Muscle layer of colon (tissue), 2 donors: Measurements from ENCODE around the gene TJAP1.

Experiments used
- H3K27ac ChIP-seq: one replicate; pipeline ENCODE4 v1.7.0; 2013; ENCODE audit warnings: low read depth, mild to moderate bottlenecking, low read length, moderate library complexity
- H3K27me3 ChIP-seq, 2 donors: one replicate each; pipeline ENCODE4 v1.7.0; 2013; ENCODE audit warnings: low read length in 2 of 2, mild to moderate bottlenecking in 2 of 2; ENCODE audit not compliant: insufficient read depth in 2 of 2, control insufficient read depth in 1 of 2
- H3K36me3 ChIP-seq: one replicate; pipeline ENCODE4 v1.7.0; 2013; ENCODE audit warnings: mild to moderate bottlenecking, low read length; ENCODE audit not compliant: insufficient read depth
- H3K4me1 ChIP-seq: one replicate; pipeline ENCODE4 v1.7.0; 2013; ENCODE audit warnings: mild to moderate bottlenecking, low read length; ENCODE audit not compliant: insufficient read depth
- H3K4me3 ChIP-seq, 2 donors: one replicate each; pipeline ENCODE4 v1.7.0; 2013; ENCODE audit warnings: low read length in 2 of 2, low read depth in 1 of 2, mild to moderate bottlenecking in 1 of 2, moderate library complexity in 1 of 2
- H3K9ac ChIP-seq: one replicate; pipeline ENCODE4 v1.7.0; 2013; ENCODE audit warnings: low read length
- H3K9me3 ChIP-seq: one replicate; pipeline ENCODE4 v1.7.0; 2013; ENCODE audit warnings: mild to moderate bottlenecking, low read length
- donor health status: abdominal sarcoma.
- donor health status: Adenocarcinoma of cecum.

Gene TJAP1

GRCh38 chr6:43544461-43544860, 67.1 kb downstream of the TJAP1 start:
- Histone ChIP-seq H3K27me3 (no peaks in the 10 kb centered on the region), H3K9ac (no peak overlapping the region), H3K27ac (no peak overlapping the region), H3K36me3 (peaks cover 34% of the 10 kb centered on the region), H3K4me1 (no peaks in the 10 kb centered on the region), H3K9me3 (no peaks in the 10 kb centered on the region), H3K4me3 (no peak overlapping the region)

GRCh38 chr6:43547222-43547621, 69.9 kb downstream of the TJAP1 start:
- Histone ChIP-seq H3K4me3 (no peak overlapping the region), H3K4me1 (no peaks in the 10 kb centered on the region), H3K27ac (no peak overlapping the region), H3K9ac (no peak overlapping the region), H3K27me3 (no peaks in the 10 kb centered on the region), H3K9me3 (no peaks in the 10 kb centered on the region), H3K36me3 (peaks cover 60% of the 10 kb centered on the region)
